GM18526 (cell line): ENCODE measurements around the gene PDZRN3.

ENCODE experiments used
- POLR2A ChIP-seq: IDR thresholded peaks from 3 replicates; pipeline ENCODE4 v1.6.1; 2011; ENCODE audit not compliant: insufficient read length; ENCODE audit errors: extremely low read depth

The PDZRN3 gene

DNA sequence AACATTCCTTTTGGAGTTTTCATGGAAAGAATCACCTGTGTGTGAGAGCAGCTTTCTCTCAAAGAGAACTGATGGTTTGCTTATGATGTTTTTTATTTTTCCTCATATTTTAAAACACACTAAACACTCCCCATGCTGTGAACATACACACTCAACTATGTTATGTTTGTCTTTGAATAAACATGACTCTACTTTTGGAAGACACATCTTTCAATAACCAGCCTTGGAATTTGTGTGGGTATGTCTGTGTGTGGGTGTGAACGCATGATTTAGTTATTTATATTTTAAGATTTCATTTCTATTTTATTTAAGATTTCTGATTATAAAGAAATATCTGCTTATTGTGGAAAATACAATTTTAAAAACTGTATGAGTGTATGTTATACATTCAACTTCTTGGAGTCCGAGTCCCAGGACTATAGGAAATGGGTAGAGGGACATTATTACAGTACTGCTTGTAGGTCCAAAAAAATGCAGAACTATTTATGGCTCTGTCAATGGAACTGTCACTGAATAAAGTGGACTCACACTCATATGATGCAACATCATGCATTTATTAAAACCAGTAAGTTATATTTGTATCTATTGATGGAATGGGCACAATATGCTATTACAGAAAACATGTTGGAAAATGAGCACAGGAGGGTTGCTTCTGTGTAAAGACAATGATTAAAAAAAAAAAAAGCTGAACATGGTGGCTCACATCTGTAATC is 43.5 kb downstream of the PDZRN3 start:
- TF ChIP-seq POLR2A = no peak

DNA sequence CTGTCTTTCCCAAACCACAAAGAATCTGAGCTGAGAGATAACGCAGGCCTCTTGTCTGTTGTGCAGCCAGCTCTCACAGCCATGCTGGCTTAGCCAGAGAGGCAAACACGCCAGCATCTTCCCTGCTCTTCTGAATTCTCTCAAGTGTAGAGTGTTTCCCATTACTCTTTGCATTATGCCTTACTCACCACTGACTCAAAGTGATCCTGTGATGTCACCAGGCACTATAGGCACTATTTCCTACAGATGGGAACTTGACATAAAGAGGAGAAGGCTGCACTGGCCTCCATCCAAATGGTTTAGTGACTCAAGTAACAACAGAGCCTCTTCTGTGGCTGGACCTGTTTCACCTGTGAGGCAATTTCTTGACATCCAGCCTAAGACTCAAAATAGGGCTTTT is 44.4 kb downstream of the PDZRN3 start:
- TF ChIP-seq POLR2A = no peak

DNA sequence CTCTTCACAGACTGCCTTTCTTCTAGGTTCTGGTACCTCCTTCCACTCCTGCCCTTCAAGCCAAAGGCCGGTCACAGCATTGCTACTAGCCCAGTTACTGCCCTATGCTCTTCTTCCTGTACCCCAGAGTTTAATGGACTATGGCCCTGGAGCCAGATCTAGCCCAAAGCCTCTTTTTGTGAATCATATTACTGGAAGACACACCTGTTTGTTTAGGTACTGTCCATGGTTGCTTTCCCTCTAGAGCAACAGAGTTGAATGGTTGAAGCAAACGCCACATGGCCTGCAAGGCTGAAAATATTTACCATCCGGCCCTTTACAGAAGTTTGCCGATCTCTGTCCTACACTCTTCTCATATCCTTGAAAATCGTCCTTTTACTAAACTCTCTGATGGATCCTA is 47.0 kb downstream of the PDZRN3 start:
- no peak for TF ChIP-seq POLR2A

DNA sequence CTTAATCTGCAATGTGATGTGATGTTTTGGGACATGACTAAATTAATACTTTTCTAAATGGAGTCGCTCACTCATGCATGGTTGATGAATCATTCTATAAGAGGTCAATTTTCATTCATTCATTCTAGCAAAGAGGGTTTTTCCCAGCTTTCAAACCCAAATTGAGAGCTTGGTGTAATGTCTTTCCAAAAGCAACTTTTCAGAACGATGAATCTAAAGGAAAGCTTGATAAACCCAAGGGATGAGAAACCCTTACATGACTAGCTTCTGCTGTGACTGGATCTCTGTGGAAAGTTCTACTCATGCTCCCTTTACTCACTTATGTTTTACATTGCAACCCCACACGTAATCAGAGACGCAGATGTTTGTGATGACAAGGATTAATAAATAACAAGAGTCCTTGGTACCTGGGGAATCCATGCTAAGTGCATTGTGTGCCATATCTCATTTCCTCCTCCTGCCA is 47.7 kb downstream of the PDZRN3 start:
- no peak for TF ChIP-seq POLR2A

DNA sequence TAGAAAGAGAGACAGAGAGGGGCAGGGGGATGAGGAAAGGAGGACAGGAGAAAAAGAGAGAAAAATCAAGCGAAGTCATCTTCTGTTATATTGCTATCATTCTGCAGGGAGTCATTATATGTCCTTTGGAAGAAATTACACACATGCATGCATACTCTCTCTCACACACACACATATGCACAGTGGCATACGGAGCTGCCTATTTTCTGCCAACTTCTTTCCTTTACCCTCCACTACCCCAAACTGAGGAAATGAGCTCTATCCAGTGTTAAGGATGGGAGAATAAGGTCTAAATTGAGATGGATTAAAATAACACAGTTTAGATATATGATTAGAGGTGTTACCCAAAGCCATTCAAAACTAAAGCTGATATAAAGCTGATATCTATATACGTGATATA is 48.8 kb downstream of the PDZRN3 start:
- TF ChIP-seq POLR2A = no peak

DNA sequence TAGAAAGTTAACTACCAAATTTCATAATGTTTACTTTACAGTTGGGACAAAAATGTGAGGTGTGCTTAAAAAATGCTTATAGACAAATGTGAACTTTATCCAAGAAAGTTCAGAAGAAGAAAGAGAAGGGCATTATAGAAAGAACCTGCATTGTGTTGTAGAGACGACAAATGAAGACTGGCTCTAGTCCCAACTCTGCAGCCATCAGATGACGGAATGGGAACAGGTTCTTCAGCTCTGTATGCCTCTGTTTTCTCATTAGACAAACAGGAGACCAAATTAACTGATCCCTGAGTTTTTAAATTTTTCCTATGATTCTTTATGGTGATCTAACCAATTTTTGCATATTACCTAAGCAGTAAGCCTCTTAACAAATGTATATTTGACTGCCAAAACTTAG is 49.2 kb downstream of the PDZRN3 start:
- no peak for TF ChIP-seq POLR2A

DNA sequence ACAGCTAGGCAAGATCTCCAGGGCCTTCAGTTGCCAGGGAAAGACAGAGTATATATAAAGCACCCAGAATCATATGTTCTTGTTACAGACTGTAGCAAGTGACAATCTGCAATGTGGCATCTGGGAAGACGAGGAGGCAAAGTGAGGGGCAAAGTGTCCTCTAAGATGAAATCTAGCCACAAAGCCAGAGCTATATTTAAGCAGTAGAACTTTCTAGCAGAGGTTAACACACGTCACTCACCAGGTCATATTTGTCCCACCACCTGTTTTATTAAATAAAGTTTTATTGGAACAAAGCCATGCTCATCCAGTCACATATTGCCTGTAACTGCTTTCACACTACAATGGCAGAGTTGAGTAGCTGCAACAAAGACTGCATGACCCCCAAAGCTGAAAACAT is 51.5 kb downstream of the PDZRN3 start:
- no peak for TF ChIP-seq POLR2A

DNA sequence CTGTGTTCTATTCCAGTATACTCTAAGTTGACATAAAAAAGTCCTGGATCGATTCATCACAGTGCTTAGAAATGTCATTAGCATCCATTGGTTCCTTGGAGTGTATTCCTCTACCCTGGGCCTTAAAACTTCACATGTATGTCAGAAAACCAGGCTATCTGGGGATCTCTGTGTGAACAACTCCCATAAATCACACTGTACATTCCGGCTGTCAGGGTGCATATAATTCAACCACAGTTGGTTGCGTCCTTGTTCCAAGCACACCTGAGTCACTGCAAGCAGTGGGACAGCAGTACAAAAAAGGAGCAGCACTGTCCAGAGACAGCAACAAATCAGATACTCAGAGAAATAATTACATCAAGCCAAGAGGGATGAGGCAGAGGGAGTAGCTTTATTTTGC is 52.4 kb downstream of the PDZRN3 start:
- TF ChIP-seq POLR2A = no peak

DNA sequence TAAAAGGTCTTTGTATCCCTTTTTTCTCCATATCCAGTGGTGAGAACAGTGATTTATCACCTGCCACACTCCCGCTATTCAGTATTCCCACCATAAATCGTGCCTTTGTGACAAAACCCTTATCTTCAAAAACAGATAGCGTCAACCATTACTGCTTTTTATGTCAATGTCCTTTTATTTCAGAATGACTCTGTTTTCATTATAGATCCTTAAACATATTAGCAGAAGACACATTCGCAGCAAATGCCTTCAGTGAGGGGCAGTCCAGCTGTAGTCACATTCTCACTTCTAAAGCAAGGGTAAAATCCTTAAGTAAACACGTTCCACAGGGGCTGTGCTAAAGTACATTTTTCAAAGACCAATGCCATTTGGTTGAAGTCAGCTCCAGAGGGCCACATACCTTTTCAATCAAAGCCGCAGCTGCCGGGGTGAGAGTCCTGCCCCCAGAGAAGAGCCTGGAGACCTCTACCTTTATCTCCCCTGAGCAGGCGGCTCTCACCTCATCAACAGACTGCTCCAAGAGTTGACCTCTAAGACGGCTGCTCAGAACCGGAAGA is 53.4 kb downstream of the PDZRN3 start:
- no peak for TF ChIP-seq POLR2A

DNA sequence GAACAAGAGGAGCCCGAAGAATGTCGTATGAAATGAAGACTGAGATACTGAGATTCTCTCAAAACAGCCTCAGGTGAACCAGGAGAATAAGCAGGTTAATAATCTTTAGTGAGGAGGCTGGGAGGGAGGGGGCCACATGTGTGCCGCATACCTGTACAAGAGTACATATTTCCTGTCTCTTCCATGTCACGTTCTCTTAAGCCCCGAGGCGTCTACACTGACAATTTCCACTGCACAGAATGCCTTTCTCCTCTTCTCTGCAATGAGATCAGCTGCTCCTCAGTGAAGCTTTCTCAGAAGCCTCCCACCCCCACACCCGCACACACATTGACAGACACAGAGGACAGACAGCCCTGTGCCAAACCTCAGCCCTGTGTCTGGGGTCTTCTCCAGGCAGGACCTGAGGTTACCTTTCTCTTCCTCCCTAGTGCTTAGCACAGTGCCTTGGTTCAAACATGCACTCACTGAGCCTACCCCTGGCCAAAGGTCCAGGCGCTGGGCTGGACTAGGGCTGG is 55.4 kb downstream of the PDZRN3 start:
- TF ChIP-seq POLR2A = no peak

DNA sequence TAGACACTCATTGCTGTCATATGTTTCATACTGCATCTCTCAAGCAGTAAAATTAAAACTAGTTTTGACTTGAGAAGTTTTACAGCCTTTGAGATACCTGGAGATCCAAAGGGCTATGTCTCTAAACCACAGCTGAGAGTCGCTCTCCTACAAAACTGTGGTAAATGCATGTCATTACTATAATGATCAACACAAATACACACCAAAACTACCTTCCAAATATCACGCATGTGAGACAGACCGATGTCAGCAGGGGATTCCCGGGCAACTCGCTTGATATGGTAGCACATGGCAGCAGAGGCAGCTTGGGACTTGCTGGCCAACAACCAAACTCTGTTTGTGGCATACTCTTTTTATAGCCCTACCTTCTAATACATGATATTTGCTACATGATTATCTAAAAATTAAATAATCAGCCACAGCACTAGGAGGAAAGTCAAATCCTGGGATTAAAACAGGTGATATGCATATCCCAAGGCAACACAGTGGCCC is 56.3 kb downstream of the PDZRN3 start:
- TF ChIP-seq POLR2A = no peak

DNA sequence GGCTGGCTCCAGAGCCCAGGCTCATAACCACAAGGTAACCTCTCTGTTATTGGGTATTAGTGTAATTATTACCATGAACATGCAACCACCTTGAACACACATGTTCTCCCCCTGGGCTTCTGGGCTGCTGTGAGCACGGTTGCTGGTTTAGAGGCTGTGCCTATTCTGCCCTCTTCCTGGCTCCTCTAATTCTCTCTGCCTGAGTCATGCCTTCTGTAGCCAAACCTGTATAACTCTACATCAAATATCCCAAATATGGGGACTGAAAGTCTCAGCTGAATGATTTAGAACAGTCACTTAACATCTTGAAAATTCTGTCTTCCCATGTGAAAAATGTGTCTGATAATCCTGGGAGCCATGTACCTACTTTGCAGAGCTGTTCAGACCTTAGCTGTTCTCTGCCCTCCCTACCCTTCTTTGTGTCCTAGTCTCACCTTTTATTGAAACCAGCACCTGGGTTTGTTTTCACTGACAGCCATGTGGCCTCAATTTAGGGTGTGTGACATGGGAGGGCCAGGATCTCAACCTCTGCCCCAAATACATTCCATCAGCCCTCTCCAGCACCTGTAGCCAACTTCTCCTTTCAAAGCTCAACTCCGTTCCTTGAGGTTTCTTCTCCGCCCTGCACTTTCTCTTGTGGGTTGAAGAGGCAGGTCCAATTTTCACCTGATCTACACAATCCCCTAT is 60.7 kb downstream of the PDZRN3 start:
- TF ChIP-seq POLR2A = no peak

DNA sequence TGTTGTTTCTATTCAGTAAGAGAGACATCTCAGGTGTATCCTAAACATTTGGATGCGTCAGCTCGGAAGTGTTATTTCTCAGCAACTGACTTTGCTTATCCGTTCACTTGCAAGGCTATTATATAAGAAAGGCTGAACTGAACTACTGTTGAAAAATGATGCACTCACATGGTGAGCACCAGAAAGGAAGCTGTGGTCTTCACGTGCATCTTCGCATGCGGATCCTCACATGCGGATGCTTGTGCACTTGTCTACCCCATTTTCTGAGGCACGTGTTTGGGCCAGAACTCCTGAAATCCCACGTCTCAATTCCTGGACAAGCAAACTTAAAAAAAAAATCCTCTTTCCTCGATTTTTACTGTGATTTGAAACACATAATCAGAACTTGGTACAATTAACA is 63.2 kb downstream of the PDZRN3 start:
- TF ChIP-seq POLR2A = no peak

DNA sequence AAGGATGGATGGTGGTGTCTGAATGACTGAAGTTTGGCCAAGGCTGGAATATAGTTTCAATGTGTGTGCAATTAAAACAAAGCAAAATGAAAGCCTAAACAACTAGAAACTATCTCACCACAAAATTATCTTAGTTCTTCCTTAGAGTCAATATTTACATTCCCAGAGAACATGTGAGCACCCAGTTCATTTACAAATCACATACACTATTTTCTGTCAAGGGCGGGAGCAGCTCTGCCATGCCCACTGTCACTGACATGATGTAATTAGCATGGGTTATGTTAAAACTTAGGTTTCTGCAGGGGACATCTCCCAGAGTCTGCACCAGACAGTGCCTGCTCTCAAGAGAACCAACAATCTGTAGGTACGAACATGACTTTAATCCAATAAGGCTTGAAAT is 65.0 kb downstream of the PDZRN3 start:
- no peak for TF ChIP-seq POLR2A

DNA sequence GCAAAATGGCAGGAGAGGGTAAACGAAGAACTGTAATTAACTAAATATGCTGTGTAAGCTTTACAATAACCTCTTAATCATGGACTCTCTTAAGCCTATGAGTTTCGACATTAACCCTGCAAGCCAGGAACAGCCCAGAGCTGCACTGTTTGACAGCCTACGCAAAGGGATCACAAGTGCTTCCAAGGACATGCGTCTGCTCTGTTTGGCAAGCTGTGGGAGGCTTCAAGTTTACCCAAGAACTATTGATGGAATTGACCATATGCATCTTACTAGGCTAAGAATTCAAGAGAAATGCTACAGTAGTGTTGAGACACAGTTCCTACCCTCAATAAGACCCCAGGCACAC is 66.0 kb downstream of the PDZRN3 start:
- TF ChIP-seq POLR2A = no peak
